ENCODE data around the gene KCTD11.

The KCTD11 gene

GRCh38 chr17:7311110-7311705, 40.8 kb upstream of the KCTD11 start:
- no peak for DNase-seq (ENCODE audit: low read depth)
- H3K4me3 ChIP-seq (ENCODE audit: low read length), result no peak overlapping the region
- TF ChIP-seq CTCF (conservative IDR thresholded peaks at IDR 0.05; ENCODE audit: low read depth, low read length), result no peak

- H3K4me3 ChIP-seq (ENCODE audit: low read length), result no peak overlapping the region
- no peak for TF ChIP-seq CTCF (conservative IDR thresholded peaks at IDR 0.05; ENCODE audit: low read depth, low read length)
- no peak for DNase-seq (ENCODE audit: low read depth)
These were observed 39.4 kb upstream of the KCTD11 start for GRCh38 chr17:7312432-7313087.

GRCh38 chr17:7313088-7313889, 38.7 kb upstream of the KCTD11 start:
- DNase-seq (ENCODE audit: low read depth), result no peak
- no peak overlapping the region for H3K4me3 ChIP-seq (ENCODE audit: low read length)
- TF ChIP-seq CTCF (conservative IDR thresholded peaks at IDR 0.05; ENCODE audit: low read depth, low read length), result peak; percentile 8

GRCh38 chr17:7313890-7314718, 37.9 kb upstream of the KCTD11 start:
- DNase-seq (ENCODE audit: low read depth), result no peak

GRCh38 chr17:7314719-7315569, 37.0 kb upstream of the KCTD11 start, which contains the start of gene GPS2:
Gene GPS2, minus strand, starts transcription at chr17:7315360. Its CDS starts 308 bp downstream, at chr17:7315052.
- DNase-seq (ENCODE audit: low read depth), result no peak
- TF ChIP-seq CTCF (conservative IDR thresholded peaks at IDR 0.05; ENCODE audit: low read depth, low read length), result no peak
- H3K4me3 ChIP-seq (ENCODE audit: low read length), result peak within 1 kb of the TSS; percentile 77

More at GRCh38 chr17:7313890-7314718, 37.9 kb upstream of the KCTD11 start:
- H3K4me3 ChIP-seq (ENCODE audit: low read length), result peak overlapping the region; percentile 77
- TF ChIP-seq CTCF (conservative IDR thresholded peaks at IDR 0.05; ENCODE audit: low read depth, low read length), result no peak
